ENCODE data around the gene IFNAR1.

IFNAR1 gene

GRCh38 chr21:33403128-33403785, 78.5 kb downstream of the IFNAR1 start, which contains the start of gene IFNGR2:
Gene IFNGR2, plus strand, starts transcription at chr21:33403413. Its CDS starts 131 bp downstream, at chr21:33403544.
- intact Hi-C loops (cut with DNase I; ENCODE audit: low total_unique reads) = loop anchor here (5.0 kb wide), 1 partner anchor 34 kb away; no protein-coding TSS in a partner anchor
- peaks cover 0 to 46% (median 22%) of the 10 kb centered on the region in 4 donors for H3K4me1 ChIP-seq
- peak in 1 of 2 donors; percentile 71 for DNase-seq

GRCh38 chr21:33403786-33404585, 79.2 kb downstream of the IFNAR1 start:
- H3K4me3 ChIP-seq = peak overlapping the region; percentile 65 to 81
- peaks cover 0 to 46% (median 22%) of the 10 kb centered on the region in 4 donors for H3K4me1 ChIP-seq
- H3K27me3 ChIP-seq = no peaks in the 10 kb centered on the region
- no peaks in the 10 kb centered on the region for H3K36me3 ChIP-seq
- H3K9me3 ChIP-seq = no peaks in the 10 kb centered on the region
- TF ChIP-seq, protein P1, sequence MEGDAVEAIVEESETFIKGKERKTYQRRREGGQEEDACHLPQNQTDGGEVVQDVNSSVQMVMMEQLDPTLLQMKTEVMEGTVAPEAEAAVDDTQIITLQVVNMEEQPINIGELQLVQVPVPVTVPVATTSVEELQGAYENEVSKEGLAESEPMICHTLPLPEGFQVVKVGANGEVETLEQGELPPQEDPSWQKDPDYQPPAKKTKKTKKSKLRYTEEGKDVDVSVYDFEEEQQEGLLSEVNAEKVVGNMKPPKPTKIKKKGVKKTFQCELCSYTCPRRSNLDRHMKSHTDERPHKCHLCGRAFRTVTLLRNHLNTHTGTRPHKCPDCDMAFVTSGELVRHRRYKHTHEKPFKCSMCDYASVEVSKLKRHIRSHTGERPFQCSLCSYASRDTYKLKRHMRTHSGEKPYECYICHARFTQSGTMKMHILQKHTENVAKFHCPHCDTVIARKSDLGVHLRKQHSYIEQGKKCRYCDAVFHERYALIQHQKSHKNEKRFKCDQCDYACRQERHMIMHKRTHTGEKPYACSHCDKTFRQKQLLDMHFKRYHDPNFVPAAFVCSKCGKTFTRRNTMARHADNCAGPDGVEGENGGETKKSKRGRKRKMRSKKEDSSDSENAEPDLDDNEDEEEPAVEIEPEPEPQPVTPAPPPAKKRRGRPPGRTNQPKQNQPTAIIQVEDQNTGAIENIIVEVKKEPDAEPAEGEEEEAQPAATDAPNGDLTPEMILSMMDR (IDR thresholded peaks at IDR 0.05) = no peak
- DNase-seq = peak; percentile 49 to 80
- intact Hi-C loops (cut with DNase I; ENCODE audit: low total_unique reads) = loop anchor here (5.0 kb wide), 1 partner anchor 33 kb away; no protein-coding TSS in a partner anchor
- H3K27ac ChIP-seq = peak overlapping the region; percentile 91 to 96

More at GRCh38 chr21:33403128-33403785, 78.5 kb downstream of the IFNAR1 start, which contains the start of gene IFNGR2:
- Histone ChIP-seq H3K36me3 (no peaks in the 10 kb centered on the region), H3K4me3 (peak within 1 kb of the TSS; percentile 65 to 81), H3K27me3 (no peaks in the 10 kb centered on the region), H3K27ac (peak within 1 kb of the TSS; percentile 91 to 96), H3K9me3 (no peaks in the 10 kb centered on the region)
- TF ChIP-seq, protein P1 (IDR thresholded peaks at IDR 0.05) = no peak

- Histone ChIP-seq H3K27ac (no peak overlapping the region), H3K4me3 (no peak overlapping the region), H3K4me1 (peaks cover 0 to 53% (median 27%) of the 10 kb centered on the region in 4 donors), H3K36me3 (peaks cover 0 to 9% (median 9%) of the 10 kb centered on the region in 3 donors), H3K27me3 (no peaks in the 10 kb centered on the region), H3K9me3 (no peaks in the 10 kb centered on the region)
- no peak for DNase-seq
- TF ChIP-seq, protein P1 (IDR thresholded peaks at IDR 0.05) = no peak
- intact Hi-C loops (cut with DNase I; ENCODE audit: low total_unique reads) = no loop called here
These were observed 81.7 kb downstream of the IFNAR1 start for GRCh38 chr21:33406493-33406892.

Measured in tibial artery (tissue), 4 donors.